NCI-H2196 treated with DMSO at 0.1 percent for 48 hours (cell line): ENCODE measurements around the gene CCDC60.

Experiments used
- DNase-seq: peaks from one replicate; lab custom pipeline; 2025; ENCODE audit not compliant: unreplicated experiment; lab: John Stamatoyannopoulos, UW

Gene CCDC60, protein sequence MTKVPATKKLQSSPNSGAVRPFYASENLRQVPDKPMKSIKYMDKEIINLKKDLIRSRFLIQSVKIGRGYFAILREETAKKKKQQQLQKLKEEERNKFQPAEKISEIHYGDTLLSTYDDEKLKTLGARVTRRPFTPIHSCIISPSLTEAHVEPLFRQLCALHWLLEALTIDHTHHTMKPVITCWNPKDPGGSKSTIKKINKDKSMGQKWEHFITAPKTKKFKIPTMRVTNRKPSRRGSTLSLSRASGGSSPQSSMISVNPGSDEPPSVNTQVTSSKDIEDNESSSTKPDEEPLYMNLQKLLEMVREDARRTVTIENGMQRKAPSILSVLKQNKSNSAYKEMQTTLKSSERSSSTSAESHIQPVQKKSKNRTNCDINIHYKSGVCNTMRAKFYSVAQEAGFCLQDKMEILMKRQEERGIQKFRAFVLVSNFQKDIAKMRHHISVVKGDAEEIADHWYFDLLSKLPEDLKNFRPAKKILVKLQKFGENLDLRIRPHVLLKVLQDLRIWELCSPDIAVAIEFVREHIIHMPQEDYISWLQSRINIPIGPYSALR

DNA sequence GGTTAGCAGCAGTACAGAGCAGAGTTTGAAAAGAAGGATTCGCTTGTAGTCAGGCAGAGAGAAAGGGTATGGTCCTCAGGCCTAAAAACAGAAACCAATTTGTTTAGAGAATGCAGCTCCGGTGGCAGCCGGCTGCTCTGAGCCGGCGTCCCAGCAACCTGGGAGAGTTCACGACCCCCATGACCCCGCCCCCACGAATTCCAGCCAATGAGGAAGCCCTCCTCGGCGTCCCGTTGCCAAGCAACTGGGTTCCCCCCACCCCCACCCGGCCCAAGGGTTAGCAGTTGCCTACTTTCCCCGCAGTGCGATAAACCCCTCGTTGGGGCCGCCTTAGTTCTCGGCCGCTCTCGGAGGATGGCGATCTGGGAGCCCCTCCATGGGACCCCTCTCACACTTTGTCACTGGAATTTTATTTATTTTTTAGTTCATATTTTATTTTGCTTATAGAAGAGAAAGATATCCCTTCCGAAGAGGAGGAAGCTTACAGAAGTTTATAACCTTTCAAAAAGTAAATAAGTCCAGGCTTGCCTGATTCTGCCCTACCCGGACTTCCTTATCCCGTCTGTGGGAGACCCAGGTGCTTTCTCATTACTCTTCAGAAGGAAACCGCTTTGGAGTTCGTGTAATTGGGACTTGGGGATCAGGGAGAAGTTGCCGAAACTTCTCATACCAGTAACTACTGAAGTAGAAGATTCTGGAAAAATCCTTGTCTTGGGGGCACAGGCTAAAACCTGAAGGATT, at the start of gene CCDC60:
Gene CCDC60, plus strand, starts transcription at position 300 of the 741 bp plus-strand sequence. CDS start 448 bp downstream, outside the sequence.
- no peak for DNase-seq

DNA sequence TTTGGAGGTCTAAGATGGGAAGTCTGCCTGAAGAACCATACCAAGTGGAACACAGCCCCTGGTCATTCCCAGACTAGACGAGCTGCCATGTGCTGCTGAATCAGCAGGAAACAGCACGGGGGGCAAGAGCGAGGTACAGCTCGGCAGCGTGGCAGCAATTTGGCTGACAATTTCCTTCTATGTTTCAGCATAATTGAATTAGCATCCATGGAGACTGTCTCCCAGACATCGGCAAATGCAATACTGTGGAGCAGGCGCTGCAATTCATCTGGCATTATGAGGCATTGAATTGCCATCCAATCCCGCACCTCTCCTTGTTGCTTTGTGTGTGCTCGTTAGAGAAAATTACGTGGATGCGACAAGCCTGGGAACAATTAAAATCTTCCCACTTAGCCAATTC, 46.0 kb upstream of the CCDC60 start:
- DNase-seq, result no peak

DNA sequence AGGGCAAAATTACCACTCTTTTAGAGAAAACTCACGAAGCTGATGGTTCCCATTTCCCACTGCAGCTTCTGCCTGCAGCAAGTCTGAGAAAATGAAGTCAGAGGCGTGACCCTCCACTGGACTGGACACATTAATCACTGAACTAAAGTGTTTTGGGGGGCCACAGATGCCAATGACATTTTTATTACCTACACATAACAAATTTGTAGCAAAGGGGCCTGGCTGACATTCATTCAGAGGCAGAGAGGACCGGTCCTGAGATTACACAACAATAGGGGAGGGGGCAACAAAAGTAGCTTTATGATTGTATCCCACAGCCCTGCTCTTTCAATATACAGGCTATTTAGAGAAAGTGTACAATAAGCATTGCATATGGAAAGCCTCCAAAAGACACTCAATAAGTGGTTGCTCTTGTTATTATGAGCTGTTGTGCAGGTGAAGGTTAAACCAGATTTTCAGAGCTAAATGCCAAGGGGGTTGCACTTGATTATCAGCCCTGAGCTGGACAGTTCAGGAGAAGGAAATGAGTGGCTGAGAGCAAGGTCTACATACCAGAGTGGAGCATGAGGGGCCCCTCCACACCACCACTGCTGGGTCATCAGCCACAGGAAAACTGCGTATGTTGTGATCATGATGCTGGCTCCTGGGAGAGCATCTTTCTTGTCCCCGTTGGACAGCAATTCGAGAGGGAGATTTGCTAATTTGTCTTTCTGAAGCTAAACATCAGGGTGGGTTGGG, 41.5 kb upstream of the CCDC60 start:
- no peak for DNase-seq

DNA sequence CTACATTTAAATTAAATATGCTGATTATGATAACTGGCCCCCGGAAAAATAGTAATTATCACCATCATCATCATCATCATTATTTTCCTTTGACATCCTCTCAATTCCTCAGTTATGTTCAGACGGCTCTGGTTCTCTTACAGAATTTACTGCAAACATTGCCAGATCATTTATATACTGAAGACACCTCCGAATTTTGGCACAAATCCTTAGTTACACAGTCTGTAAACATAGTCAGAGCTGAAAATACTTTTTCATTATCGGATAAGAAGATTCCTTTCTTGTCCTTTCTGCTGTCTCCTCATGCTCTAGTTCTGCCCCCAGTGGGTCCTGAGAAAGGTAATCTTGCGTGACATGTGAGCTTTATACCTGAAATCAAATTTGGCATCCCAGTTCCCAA, 40.3 kb upstream of the CCDC60 start:
- no peak for DNase-seq

DNA sequence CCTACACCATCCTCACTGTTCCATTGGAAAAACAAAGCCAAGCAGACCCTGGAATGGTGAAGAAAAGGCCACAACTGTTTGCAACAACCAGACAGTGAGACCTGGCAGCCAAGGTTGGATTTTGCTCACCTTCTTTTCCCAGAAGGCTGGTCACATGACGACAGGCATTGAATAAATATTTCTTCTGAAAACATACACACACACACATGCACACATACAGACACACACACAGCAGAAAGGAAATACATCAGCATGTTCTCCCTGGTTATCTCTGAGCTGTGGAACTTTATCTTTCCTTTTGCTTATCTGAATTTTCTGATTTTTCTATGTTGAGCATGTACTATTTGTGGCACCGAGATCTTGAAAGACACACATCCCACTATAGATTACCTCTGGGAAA, 38.0 kb upstream of the CCDC60 start:
- no peak for DNase-seq

DNA sequence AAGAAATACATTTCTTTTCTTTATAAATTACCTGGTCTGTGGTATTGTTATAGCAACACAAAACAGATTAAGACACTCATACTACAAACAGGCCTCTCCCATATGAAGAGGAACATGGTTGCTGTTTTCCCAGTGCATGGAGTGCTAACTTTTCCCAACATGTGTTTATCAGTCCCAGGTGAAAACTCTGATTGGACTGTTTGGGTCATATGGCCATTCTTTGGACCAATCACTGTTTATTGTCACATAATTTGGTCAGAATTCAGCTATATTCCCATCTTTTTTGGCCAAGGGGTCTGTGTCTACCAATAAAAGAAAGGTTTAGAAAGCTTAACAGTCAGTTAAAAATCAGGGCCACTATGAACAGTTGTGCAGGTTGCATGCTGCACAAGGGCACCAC, 35.4 kb upstream of the CCDC60 start:
- DNase-seq, result no peak

DNA sequence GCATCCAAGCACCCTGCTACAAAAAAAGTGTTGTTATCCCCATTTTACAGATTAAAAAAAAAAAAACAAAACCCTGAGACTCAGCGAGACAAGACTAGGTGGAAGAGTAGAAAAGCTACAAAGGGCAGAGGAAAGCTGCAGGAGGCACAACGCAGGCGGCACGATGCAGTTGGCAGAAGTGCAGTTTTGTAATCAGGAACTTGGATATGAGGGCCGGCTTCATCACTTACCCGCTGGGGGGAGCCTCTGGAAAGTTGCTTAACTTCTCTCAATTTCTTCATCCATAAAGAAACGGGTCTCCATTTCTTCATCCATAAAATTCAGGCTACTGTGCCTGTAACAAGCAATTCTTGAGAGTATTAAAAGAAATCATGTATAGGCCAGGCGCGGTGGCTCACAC, 33.1 kb upstream of the CCDC60 start:
- no peak for DNase-seq

DNA sequence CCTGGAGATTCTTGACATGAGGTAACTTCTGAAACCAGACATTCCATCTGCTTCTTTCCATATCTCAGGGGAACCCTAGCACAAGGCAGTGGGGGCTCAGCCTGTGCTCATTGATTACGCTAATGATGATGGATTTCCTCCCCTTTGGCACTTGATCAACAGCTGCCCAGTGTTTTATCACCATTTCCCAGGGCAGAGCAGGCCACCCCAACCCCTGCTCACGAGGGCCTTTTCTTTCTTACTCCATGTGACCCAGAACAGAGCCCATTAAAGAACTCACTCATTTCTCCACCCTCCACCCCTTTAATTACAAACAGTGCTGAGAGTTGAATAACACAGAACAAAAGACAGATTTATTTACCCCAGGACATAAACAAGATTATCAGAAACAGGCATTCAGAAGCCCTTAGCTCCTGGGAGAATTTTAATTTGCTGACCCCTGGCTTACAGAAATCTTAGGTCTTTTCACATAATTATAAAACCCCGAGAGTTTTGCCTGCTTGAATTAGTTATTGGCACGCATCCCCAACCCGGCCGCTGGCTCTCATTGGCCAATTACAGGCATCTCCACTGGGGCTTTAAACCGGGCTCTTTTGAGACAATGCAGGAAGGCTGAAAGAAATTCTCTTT, 32.0 kb upstream of the CCDC60 start:
- no peak for DNase-seq

DNA sequence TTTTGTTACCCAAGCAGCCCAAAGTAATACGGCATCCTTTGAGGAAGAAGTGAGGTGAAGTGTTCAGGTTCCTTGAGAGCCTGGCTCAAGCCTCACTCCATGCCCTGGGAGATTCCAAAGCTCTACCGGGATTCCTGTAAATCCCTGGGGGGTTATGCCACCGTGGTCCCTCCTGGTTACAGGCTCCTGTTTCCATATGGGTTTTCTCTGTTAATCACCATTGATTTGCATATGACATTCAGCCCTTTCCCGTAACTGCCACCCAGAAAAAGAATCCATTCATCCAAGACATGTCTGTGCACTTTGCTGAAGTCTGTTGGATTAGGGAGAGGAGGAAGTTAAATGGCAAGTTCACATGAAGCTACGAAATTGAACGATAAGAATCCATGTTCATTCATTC, 27.9 kb upstream of the CCDC60 start:
- no peak for DNase-seq

DNA sequence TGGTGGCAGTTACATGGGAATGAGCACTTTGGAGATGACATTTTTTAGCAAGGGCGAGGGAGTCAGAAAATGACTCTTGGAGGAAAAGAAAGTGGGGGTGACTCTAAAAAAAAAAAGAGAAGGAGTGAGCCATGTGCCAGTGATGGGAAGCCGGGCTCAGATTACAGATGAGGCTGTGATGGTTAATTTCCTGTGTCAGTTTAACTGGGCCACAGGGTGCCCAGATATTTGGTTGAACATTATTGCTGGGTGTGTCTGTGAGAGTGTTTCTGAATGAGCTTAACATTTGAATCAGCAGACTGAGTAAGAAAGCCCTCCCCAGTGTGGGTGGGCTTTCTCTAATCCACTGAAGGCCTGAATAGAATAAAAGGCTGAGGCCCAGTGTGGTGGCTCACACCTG, 26.8 kb upstream of the CCDC60 start:
- DNase-seq, result no peak

DNA sequence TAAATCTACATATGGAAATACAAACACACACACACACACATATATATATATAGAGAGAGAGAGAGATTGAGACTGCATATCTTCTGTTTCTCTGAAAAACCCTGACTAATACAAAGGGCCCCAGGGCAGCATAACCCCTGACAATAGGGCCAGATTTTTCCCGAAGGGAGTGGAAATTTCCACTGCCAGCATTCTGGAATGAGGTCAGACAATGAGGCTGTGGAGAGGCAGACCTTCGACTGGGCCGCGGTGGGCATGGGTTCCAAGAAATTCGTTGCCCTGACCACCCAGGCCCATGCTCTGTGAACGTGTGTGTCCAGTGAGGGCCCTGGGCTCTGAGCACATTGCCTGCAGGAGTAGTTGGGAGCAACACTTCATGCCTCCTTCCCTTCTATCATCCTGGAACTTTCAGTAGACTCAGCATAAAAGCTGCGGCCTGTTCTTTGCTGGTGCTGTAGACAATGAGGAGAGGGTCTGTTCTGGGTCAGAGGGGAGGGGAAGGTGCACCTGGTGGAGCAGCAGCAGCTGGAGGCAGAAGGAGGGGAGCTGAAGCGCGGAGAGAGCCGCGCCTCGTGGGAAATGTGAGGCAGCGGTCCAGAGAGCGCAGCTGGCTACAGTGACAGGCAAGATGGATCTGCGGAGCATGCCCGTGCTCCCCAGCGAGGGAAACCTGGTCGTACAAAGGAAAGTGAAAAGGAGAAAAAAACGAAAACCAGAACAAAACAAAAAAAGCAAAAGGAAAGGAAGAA, 25.6 kb upstream of the CCDC60 start:
- DNase-seq, result no peak

DNA sequence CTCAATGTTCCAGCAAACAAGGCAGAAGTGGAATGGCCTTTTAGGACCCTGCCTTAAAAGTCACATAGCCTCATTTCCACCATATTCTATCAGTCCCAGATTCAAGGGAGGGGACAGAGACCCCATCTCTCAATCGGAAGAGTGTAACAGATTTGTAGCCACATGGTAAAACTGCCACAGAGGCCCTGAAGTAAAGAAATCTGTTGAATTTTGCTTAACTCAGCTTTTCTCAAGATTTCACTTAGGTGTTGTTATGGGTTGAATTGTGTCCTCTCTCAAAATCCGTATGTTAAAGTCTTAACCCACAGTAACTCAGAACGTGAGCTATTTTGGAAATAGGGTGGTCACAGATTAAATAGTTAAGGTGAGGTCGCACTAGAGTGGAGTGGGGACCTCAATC, 22.7 kb upstream of the CCDC60 start:
- DNase-seq, result no peak

DNA sequence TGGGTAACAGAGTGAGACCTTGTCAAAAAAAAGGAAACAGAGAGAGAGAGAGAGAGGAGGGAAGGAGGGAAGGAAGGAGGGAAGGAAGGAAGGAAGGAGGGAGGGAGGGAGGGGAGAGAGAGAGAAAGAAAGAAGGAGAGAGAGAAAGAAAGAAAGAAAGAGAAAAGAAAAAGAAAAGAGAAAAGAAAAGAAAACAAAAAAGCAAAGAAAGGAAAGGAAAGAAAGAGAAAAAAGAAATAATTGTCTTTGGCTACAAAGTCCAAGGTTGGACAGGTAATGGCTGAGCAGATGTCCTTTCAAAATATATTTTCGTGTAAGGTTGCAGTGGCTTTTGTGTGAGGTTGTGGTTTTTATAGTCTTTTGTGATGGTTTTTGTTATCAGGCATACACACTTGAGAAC, 21.6 kb upstream of the CCDC60 start:
- no peak for DNase-seq

DNA sequence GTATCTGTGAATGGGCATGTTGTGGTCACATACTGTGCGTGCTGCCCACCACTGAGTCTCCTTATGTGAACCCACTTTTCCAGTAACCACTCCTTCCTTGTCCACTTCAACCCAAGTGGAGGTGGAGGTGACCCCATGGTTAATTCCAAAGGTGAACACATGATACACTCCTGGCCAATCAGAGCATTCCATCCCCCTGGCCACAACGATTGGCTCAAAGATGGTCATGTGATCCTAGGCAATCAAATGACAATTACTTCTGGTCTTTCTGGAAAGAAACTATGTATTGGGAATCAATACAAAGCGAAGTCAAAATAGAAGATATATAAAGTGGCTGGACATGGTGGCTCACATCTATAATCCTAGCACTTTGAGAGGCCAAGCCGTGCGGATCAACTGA, 20.2 kb upstream of the CCDC60 start:
- no peak for DNase-seq

DNA sequence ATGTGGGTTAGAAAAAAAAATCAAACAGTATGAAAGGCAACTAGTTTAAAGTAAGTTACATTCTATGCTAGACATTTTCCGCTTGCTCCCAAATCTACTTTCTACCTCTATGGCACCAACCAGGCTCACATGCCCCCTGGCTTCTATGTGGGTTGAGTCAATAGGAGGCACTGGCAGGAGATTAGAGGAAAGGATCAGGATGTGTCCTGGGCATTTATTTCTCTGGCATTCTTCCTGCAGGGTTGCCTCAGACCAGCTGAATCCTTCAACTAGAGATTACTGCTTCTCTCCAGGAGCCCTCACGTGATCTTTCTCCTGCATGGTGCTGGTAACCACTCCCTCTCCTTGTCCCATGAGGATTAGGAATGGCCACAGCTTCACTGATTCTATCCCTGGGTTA, 14.9 kb upstream of the CCDC60 start:
- DNase-seq, result no peak

DNA sequence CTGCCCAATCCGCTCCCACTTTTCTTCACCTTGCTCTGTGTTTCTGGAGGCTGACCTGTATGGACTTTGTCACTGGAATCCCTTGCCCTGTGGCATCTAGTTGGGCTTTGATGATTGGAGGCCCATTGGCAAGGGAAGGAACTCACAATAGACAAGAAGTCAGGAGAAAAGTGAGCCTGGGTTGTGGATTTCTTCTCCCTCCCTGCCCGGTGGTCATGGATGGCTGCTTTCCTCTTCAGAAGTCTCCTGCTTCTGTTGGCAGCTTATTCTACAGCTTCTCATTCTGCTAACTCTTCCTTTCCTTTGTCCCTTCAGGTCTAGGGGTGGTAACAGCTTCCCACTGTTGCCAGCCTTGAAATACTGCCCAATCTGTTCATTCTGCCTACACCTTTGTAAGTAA, 13.9 kb upstream of the CCDC60 start:
- no peak for DNase-seq

DNA sequence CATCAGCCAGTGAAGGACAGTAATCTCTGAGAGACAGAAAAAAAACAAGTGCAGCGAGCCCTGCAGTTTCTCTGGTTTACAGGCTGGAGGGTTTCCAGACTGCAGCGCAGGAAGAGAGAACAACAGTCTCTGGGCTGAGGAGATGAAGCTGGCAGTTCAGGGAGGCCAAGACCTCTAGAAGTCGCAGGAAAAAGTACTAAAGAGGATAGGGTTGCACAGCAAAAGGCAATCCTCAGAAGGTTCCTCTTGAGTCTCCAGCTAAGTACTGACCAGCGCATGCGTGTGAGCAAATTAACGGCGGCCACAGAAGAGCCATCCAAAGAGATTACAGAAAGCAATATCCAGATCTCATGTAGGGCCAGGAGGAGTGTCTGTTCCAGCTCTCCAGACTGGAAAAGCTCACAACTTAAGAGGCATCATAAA, 12.2 kb upstream of the CCDC60 start:
- DNase-seq, result no peak

DNA sequence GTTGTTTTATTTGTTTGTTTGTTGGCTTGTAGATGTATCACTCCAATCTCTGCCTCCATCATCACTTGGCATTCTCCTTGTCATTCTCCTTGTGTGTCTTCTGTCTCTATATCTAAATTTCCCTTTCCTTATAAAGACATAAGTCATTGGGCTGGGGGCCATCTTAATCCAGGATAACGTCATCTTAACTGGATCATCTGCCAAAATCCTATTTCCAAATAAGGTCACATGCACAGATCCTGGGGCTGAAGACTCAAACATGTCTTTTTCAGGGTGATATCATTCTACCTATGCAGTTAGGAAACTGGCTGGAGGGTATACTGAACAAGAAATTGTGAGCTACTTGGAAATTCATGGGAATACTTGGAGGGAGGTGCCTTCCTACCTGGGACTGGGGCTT, 8.7 kb upstream of the CCDC60 start:
- no peak for DNase-seq

DNA sequence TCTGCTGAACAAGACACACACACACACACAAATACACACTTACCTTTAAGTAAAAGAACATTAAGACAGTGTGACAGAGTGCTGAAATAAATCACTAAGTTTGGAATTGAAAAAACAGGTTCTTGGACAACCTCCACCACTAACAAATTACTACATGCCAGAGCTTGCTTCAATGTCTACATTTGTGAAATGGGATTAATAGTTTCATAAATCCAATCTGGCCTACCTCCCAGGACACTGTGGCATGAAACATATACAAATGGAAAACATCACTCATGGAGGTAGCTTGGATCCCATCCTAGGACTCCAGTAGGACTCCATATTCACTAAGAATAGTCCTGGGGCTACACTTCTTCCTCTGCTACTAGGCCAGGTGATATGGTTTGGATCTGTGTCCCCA, 8.2 kb upstream of the CCDC60 start:
- no peak for DNase-seq

DNA sequence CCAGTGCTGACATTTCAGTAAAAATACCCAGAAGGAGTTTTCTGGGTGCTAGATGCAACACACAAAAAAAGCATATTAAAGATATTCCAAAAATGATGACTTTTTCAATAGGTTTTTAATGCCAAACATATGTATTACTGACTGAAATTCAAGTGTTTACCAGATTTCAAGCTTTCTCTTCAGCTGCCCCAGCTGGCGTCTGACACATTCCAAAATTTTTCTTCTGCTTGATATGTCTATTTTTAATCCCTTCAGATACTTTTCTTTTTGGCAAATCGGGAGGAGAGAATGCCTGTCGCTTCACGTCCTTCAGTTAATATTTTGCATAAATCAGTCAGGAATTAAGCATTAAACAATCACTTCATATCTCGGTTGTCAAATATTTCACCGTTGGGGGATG, 7.1 kb upstream of the CCDC60 start:
- DNase-seq, result no peak
